Measurements from ENCODE around the gene CKMT1A.
"Not testable (repeated sequence)": the region's sequence is repeated elsewhere in the genome, so short reads cannot be mapped to it uniquely, and the experiment has no call there.

The CKMT1A gene

GRCh38 chr15:43693148-43694022 lies at the start of gene CKMT1A:
CKMT1A (plus strand) TSS chr15:43693859; CDS start chr15:43694051, 192 bp downstream.
- not testable (repeated sequence) for DNase-seq (ENCODE audit: low read depth in 2 of 2)

GRCh38 chr15:43648649-43649429 lies 44.8 kb upstream of the CKMT1A start, which contains the start of gene CATSPER2:
CATSPER2 (minus strand) TSS chr15:43648844; CDS start chr15:43648061, 783 bp downstream.
- DNase-seq (ENCODE audit: low read depth in 2 of 2), result no peak

GRCh38 chr15:43649430-43649926 lies 44.2 kb upstream of the CKMT1A start:
- DNase-seq (ENCODE audit: low read depth in 2 of 2), result not testable (repeated sequence)

DNA sequence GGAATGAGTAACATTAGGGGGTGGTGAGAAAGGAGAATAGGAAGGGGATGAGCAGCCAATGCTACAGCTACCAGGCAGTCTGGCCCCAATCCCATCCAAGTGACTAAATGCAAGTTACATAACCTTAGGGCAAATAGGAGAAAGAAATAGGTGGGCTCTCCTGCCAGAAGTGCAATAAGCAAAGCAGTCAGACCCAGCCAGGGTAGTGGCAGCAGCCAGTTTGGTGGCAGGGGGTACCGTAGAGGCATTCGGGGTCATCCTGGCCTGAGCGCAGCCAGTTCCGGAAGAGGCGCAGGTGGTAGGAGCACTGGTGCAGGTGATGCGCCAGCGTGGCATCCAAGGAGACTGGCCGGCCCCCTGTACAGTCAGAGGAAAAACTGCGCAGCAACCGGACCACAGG lies 33.9 kb upstream of the CKMT1A start:
- DNase-seq (ENCODE audit: low read depth in 2 of 2), result not testable (repeated sequence)

GRCh38 chr15:43662293-43662692 lies 31.4 kb upstream of the CKMT1A start:
- DNase-seq (ENCODE audit: low read depth in 2 of 2), result not testable (repeated sequence)

- DNase-seq (ENCODE audit: low read depth in 2 of 2), result not testable (repeated sequence)
These were observed 30.3 kb upstream of the CKMT1A start for GRCh38 chr15:43663333-43663732.

- DNase-seq (ENCODE audit: low read depth in 2 of 2), result not testable (repeated sequence)
These were observed 27.5 kb upstream of the CKMT1A start for GRCh38 chr15:43666177-43666576.

- DNase-seq (ENCODE audit: low read depth in 2 of 2), result not testable (repeated sequence)
These were observed 19.5 kb upstream of the CKMT1A start for GRCh38 chr15:43674175-43674574.

- DNase-seq (ENCODE audit: low read depth in 2 of 2), result not testable (repeated sequence)
These were observed 3.9 kb upstream of the CKMT1A start for GRCh38 chr15:43689604-43690301.

- not testable (repeated sequence) for DNase-seq (ENCODE audit: low read depth in 2 of 2)
These were observed 980 bp upstream of the CKMT1A start for GRCh38 chr15:43692679-43693078.

DNA sequence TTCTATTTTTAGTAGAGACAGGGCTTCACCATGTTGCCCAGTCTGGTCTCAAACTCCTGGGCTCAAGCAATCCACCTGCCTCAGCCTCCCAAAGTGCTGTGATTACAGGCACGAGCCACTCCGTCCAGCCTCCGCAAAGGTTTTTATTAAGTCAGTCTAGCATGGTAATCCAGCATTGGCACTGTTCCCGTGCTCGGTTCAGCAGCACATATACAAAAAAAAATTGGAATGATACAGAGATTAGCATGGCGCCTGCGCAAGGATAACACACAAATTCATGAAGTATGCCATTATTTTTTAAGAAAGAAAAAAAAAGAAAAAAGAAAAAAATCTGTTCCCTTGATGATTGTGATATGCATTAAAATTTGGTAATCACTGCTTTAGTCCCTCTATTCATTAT lies 8.5 kb downstream of the CKMT1A start:
- no peak for DNase-seq (ENCODE audit: low read depth in 2 of 2)

DNA sequence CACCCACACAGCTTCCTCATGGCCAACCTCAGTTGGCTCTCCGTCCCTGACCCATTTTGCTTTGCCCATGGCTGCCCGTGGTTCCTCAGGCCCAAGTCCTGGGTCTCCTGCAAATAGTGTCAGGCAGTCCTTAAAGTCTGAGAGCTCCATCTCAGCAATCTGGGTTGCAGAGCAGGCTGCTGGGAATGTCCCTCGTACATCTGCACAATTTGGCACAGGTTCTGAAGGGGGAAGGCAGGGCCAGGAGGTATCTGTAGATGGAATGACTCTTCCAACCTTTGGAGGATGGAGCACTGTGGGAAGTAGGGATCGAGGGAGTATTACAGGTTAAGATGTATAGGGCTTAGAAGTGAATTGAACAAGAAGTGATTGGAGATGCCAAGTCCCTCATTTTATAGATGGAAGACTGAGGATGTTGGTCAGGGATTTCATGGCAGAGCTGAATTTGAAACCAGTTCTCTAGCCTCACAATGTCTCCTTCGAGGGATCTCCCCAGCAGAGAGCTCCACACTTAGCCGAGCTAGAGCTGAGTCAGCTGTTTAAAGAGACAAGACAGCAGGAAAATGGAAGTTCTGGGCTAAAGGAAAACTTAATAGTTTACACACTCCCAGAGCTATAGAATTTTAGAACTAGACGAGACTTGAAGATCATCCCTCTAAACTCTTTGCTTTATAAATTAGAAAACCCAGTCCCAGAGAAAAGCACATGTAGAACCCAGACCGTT lies 9.2 kb downstream of the CKMT1A start:
- no peak for DNase-seq (ENCODE audit: low read depth in 2 of 2)

DNA sequence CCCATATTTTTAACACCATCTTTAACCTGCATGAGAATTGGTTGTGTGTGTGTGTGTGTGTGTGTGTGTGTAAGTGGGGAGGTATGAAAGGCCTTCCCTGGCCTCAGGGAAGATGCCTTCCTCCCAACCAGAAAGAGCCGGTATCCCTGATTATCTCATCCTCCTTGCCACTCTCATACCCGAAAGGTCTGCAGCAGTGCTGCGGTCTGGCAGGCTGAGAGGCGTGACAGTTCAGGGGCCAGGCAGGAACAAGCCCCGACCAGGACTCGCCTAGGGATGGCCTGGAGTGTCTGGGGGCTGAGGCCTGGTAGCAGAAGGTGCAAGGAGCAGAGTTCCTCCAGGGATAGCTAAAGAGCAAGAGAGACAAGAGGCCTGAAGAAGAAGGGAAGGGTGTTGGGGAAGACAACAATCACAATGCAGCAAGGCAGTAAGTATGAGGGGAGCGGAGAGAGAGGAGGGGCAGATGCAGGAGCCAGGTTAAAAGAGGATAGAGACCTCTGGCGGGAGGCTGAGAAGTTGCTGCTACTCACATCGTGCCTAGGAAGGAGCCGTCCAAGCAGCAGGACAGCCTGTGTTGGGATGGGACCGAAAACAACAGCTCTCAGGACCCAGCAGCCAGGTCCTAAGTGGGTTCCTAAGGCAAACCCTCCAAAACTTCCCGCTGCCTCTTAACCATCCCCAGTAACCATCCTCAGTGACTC lies 16.9 kb downstream of the CKMT1A start:
- not testable (repeated sequence) for DNase-seq (ENCODE audit: low read depth in 2 of 2)

DNA sequence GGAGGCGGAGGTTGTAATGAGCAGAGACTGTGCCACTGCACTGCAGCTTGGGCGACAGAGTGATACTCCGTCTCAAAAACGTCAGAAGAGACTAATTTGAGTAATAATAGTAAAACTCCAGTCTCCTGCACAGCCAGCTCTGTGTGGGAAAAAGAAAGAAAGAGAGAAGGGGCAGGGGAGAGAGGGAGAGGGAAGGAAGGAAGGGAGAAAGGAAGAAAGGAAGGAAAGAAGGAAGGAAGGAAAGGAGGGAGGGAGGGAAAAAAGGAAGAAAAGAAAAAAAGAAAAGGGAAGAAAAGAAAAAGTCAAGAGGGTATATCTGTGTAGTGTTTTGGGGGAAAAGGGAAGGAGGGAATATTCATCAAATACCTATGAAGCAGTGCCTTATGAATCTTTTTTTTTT lies 29.5 kb downstream of the CKMT1A start:
- no peak for DNase-seq (ENCODE audit: low read depth in 2 of 2)

DNA sequence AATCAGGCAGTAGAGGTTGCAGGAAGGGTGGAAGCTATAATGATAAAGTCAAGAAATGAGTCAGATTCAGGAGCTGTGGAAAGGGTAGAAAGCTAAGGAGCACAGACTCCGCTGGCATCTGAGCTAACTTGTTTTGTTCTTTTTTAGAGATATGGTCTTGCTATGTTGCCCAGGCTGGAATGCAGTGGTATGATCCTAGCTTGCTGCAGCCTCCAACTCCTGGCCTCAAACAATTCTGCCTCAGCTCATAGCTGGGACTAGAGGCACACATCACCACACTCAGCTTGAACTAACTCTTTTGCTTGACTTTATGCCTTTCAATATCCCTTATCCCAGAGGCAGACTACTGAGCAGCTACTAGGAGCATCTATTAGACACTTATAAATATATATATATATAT lies 32.6 kb downstream of the CKMT1A start:
- not testable (repeated sequence) for DNase-seq (ENCODE audit: low read depth in 2 of 2)

- not testable (repeated sequence) for DNase-seq (ENCODE audit: low read depth in 2 of 2)
These were observed 34.5 kb downstream of the CKMT1A start for GRCh38 chr15:43728053-43728725.

- no peak for DNase-seq (ENCODE audit: low read depth in 2 of 2)
These were observed 41.8 kb downstream of the CKMT1A start for GRCh38 chr15:43735416-43735815.

DNA sequence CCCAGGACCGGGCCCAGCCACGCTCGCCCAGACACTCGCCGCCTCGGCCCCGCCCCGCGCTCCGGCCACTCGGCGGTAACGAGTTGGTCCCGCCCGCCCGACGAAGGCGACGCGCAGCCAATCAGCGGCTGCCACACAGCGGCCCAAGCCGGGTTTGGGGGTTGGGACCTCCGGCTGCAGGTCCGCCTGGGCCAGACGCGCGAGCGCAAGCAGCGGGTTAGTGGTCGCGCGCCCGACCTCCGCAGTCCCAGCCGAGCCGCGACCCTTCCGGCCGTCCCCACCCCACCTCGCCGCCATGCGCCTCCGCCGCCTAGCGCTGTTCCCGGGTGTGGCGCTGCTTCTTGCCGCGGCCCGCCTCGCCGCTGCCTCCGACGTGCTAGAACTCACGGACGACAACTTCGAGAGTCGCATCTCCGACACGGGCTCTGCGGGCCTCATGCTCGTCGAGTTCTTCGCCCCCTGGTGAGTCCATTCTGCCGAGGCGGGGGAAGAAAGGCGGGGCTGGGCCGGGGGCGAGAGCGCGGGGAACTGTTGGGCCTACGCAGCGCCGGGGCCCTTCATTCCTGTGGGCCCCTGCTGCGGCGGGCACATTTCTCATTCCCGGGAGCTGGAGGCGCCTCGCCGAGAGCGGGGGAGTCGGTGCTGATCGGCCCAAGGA lies 52.7 kb downstream of the CKMT1A start, which contains the start of gene PDIA3:
Gene PDIA3, plus strand, starts transcription at position 194 of the 658 bp plus-strand sequence. Its CDS starts 102 bp downstream, at position 296.
- peak; percentile 74 to 75 for DNase-seq (ENCODE audit: low read depth in 2 of 2)

GRCh38 chr15:43746903-43747309 lies 53.2 kb downstream of the CKMT1A start:
- DNase-seq (ENCODE audit: low read depth in 2 of 2), result not testable (repeated sequence)
